Muscle of leg (tissue), 11 donors: Measurements from ENCODE around the gene NINJ1. TPM values are rescaled to one million over a fixed set of nuclear protein-coding genes. Genes with fewer than 3 reads are reported as not detected.

Source experiments
- DNase-seq: peaks from one replicate; pipeline ENCODE4 v3.0.0; 2013
- H3K27ac ChIP-seq: one replicate; pipeline ENCODE4 v1.5.1; 2013; ENCODE audit warnings: mild to moderate bottlenecking, low read length, control low read depth
- H3K27me3 ChIP-seq: one replicate; pipeline ENCODE4 v1.6.1; 2013; ENCODE audit warnings: low read length; ENCODE audit not compliant: control insufficient read depth, insufficient read depth
- H3K36me3 ChIP-seq: one replicate; pipeline ENCODE4 v1.6.1; 2013; ENCODE audit warnings: low read length; ENCODE audit not compliant: control insufficient read depth, insufficient read depth
- H3K4me1 ChIP-seq: one replicate; pipeline ENCODE4 v1.6.1; 2013; ENCODE audit warnings: low read length; ENCODE audit not compliant: control insufficient read depth, insufficient read depth
- H3K4me3 ChIP-seq: one replicate; pipeline ENCODE4 v1.5.1; 2013; ENCODE audit warnings: low read length, control low read depth
- H3K9me3 ChIP-seq: replicated peaks from 2 replicates; pipeline ENCODE4 v1.6.1; 2013; ENCODE audit warnings: low read depth, low read length; ENCODE audit not compliant: control insufficient read depth
- WGBS: methylation state at CpG from one replicate; pipeline ENCODE4 v1.1.5; 2013; ENCODE audit warnings: missing lambda C conversion rate; ENCODE audit not compliant: insufficient coverage; 5-methylcytosine and 5-hydroxymethylcytosine counted together
- polyA plus RNA-seq, 8 donors: library from polyadenylated mRNA; unstranded; fragments of 120-200 nt; gene quantifications; one replicate each; pipeline versions ENCODE4 v1.2.1 to v1.2.3, GENCODE V29; 2013; ENCODE audit warnings: inconsistent platforms in 1 of 8, low replicate concordance in 1 of 8; ENCODE audit not compliant: insufficient read length in 8 of 8, insufficient read depth in 1 of 8
- total RNA-seq: library from RNA; stranded (reverse); fragments of 120-200 nt; gene quantifications from one replicate; pipeline ENCODE4 v1.2.4, GENCODE V29; 2013

Gene NINJ1
- total and polyA plus RNA-seq, 9 donors = 23.9 to 39.8 (median 28.1) TPM

DNA sequence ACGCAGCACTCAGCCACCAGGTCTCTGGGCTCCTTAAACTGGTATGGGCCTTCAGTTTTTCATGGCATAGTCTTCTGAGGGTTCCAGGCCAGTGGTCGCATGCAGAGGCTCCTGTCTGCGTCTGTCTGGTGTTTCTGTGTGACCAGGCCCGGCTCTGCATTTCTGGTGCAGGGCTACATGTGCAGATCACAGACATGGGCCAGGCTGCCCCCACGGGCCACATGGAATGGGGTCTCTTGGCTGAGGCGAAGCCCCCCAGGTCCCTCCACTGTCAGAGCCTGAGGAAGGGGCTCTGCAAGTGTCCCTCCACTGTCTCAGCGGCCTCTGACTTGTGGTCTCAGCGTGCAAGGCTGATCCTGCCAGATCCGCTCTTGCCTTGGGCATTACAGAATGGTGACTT is 53.6 kb downstream of the NINJ1 start:
- peaks cover 8% of the 10 kb centered on the region for H3K4me1 ChIP-seq
- no peaks in the 10 kb centered on the region for H3K9me3 ChIP-seq
- no peaks in the 10 kb centered on the region for H3K36me3 ChIP-seq
- H3K27me3 ChIP-seq = no peaks in the 10 kb centered on the region
- no peak overlapping the region for H3K4me3 ChIP-seq
- 98% methylated on average over 6 of the region's 9 CpGs for WGBS
- no peak for DNase-seq
- H3K27ac ChIP-seq = no peak overlapping the region

DNA sequence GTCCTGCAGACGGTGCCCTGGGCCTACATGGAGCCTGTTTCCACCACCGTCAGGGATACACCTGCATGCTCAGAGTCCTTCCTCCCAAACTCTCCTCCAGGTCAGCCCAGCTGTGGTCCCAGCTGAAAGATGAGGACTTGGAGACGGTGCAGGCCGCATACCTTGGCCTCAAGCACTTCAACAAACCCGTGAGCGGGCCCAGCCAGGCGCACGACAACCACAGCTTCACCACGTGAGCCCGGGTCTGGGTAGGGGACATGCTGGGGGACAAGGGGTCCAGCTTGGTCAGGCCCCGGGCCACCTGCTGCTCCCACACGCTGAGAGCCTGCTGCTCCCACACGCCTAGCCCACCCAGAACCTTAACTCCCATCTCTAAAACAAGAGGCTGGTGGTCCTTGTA is 54.7 kb downstream of the NINJ1 start:
- H3K27me3 ChIP-seq = no peaks in the 10 kb centered on the region
- 78% methylated on average over 9 of the region's 13 CpGs for WGBS
- H3K9me3 ChIP-seq = no peaks in the 10 kb centered on the region
- no peaks in the 10 kb centered on the region for H3K36me3 ChIP-seq
- peaks cover 8% of the 10 kb centered on the region for H3K4me1 ChIP-seq
- no peak overlapping the region for H3K27ac ChIP-seq
- no peak overlapping the region for H3K4me3 ChIP-seq
- DNase-seq = no peak

DNA sequence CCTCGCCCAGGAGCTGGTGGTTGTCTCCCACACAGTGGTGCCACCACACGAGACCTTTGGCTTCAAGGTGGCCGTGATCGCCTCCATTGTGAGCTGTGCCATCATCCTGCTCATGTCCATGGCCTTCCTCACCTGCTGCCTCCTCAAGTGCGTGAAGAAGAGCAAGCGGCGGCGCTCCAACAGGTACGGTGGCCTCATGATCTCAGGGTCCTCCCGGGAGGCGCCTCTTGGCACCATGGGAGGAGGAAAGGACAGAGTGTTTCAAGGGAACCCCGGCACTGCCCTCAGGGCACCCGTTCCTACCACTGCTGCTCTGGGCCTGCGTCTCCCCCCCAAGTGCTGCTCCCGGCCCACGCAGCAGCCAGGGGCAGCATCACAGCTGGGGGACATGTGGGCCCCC is 56.2 kb downstream of the NINJ1 start:
- Histone ChIP-seq H3K4me3 (no peak overlapping the region), H3K4me1 (peaks cover 5% of the 10 kb centered on the region), H3K36me3 (no peaks in the 10 kb centered on the region), H3K27me3 (no peaks in the 10 kb centered on the region), H3K9me3 (no peaks in the 10 kb centered on the region), H3K27ac (no peak overlapping the region)
- DNase-seq = no peak
- 96% methylated on average over 15 of the region's 16 CpGs for WGBS

DNA sequence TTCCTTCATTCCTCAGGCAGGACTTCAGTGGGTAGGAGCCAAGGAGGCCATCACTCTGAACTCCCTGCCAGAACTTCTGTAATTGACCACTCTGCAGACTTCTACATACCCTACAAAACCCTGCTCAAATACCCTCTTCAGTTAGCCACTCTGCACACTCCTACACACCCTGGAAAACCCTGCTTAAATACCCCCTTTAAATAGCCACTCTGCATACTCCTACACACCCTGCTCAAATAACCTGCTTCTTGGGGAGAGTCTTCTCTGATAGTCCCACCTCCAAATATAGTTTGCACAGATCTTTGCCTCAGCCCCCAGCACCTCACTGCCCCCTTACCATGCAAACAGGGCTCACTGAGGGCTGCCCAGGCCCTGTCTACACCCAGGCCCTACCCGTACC is 56.7 kb downstream of the NINJ1 start:
- Histone ChIP-seq H3K27ac (no peak overlapping the region), H3K27me3 (no peaks in the 10 kb centered on the region), H3K4me1 (peaks cover 6% of the 10 kb centered on the region), H3K9me3 (no peaks in the 10 kb centered on the region), H3K36me3 (no peaks in the 10 kb centered on the region), H3K4me3 (no peak overlapping the region)
- DNase-seq = no peak
- WGBS = no CpG with 5 or more reads among the region's 1 CpG

DNA sequence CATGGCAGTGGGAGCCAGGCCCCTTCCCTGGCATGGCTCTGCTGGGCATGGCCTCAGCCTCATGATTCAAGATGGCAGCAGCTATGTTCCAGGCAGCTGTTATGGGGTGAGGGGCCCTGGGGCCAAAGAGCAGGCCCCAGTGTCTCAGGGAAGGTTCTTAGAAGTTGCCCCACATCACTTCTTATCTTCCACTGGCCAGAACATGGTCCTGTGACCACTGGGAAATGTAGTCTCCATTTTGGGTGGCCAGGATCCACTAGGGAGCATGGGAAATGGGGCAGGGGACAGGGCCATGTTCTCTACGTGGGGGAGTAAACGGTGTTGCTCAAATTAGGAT is 57.3 kb downstream of the NINJ1 start:
- H3K4me1 ChIP-seq = peaks cover 12% of the 10 kb centered on the region
- no peak for DNase-seq

DNA sequence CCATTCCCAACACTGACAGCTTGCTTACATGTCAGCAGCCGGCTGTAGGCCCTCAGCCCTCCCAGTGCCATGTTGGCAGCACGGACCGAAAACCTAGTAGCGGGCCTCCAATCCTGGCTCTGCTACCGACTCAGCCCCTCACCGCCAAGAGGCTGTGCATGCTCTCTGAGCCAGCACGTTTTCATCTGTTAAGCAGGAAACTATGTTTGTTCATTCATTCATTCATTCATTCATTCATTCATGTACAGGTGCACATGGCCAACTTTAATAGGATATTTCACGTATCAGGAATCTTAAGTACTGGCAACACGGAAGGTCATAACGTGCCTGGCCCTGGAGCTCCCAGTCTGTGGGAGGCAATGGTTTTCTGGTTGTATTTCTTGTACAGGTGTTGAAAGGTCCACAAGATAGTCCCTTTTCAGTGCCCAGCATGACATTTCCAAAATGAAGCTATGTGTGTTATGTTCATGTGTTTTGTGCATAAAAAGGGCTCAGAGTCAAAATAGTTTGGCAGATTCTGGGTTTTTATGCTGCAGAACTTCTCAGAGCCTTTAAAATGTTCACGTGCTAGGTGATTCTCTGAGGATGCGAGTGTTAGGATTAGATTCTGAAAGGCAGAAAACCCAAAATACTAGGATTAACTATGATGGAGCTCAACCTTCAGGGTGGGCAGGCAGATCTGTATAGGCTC is 57.8 kb downstream of the NINJ1 start:
- DNase-seq = no peak
- peaks cover 15% of the 10 kb centered on the region for H3K4me1 ChIP-seq
- no peaks in the 10 kb centered on the region for H3K27me3 ChIP-seq
- H3K9me3 ChIP-seq = no peaks in the 10 kb centered on the region
- H3K27ac ChIP-seq = no peak overlapping the region
- 84% methylated on average over 8 of the region's 12 CpGs for WGBS
- H3K36me3 ChIP-seq = no peaks in the 10 kb centered on the region
- no peak overlapping the region for H3K4me3 ChIP-seq

More for the DNA sequence above, 57.3 kb downstream of the NINJ1 start:
- no peak overlapping the region for H3K27ac ChIP-seq
- H3K4me3 ChIP-seq = no peak overlapping the region
- WGBS = 100% methylated on average over 2 of the region's 2 CpGs
- H3K9me3 ChIP-seq = no peaks in the 10 kb centered on the region
- no peaks in the 10 kb centered on the region for H3K36me3 ChIP-seq
- no peaks in the 10 kb centered on the region for H3K27me3 ChIP-seq

DNA sequence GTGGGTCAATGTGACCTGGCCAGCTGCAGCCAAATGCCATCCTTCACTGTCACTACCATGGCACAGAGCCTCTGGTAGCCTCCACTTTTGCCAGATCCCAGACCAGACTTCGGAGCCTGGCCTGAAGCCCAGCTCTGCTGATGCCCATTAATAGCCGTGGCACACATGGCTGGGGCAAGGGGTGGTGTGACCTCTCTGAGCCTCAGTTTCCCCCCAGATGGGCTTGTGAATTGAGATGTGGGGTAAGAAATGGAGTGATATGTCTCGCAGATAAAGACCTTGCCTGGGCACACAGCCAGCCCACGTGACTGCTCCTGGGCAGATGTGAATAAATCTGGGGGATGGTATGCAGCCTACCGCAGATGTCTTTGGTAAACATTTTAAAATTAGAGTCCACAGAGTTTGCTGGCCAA is 61.7 kb downstream of the NINJ1 start:
- WGBS = 20% methylated on average over 4 of the region's 5 CpGs
- peaks cover 15% of the 10 kb centered on the region for H3K4me1 ChIP-seq
- peak; percentile 62 for DNase-seq
- H3K36me3 ChIP-seq = no peaks in the 10 kb centered on the region
- no peak overlapping the region for H3K27ac ChIP-seq
- no peaks in the 10 kb centered on the region for H3K9me3 ChIP-seq
- no peak overlapping the region for H3K4me3 ChIP-seq
- H3K27me3 ChIP-seq = no peaks in the 10 kb centered on the region

Other genes with a start within 250 kb of the NINJ1 start
- gene FGD3, start 186.7 kb downstream of the NINJ1 start, total RNA-seq = 2.8 TPM
- 1 to 10 TPM; 2.4 to 4.8 (median 3.2) TPM for gene FGD3, start 186.7 kb downstream of the NINJ1 start, polyA plus RNA-seq
- 2.6 TPM for gene SUSD3, start 75.5 kb downstream of the NINJ1 start, total RNA-seq
- gene SUSD3, start 75.5 kb downstream of the NINJ1 start, polyA plus RNA-seq = 1 to 10 TPM; 1.7 to 3.9 (median 2.7) TPM
- 47.4 TPM for gene CARD19, start 38.0 kb downstream of the NINJ1 start, total RNA-seq
- 10 to 100 TPM; 32.9 to 51.4 (median 35.4) TPM for gene CARD19, start 38.0 kb downstream of the NINJ1 start, polyA plus RNA-seq
- gene WNK2, start 49.9 kb upstream of the NINJ1 start, total RNA-seq = 7.4 TPM
- 10 to 100 TPM in 7 of 8 donors, 1 to 10 TPM in 1; 7.4 to 20.7 (median 15.6) TPM for gene WNK2, start 49.9 kb upstream of the NINJ1 start, polyA plus RNA-seq